SH-SY5Y (cell line): ENCODE results near the gene UNC93B1.

Source experiments
- GATA2 ChIP-seq: IDR thresholded peaks from 2 replicates; pipeline ENCODE4 v1.6.1; 2011; ENCODE audit warnings: mild to moderate bottlenecking, low read depth, low read length
- GATA3 ChIP-seq: IDR thresholded peaks from 2 replicates; pipeline ENCODE4 v1.6.1; 2011; ENCODE audit warnings: low read depth, mild to moderate bottlenecking, low read length, moderate library complexity

GRCh38 chr11:68003846-68004550 lies at the start of gene UNC93B1:
- TF ChIP-seq GATA2 (no peak), GATA3 (no peak)
